PC-9 (cell line): ENCODE data around the gene HINT1. TPM values are rescaled to one million over a fixed set of nuclear protein-coding genes. Genes with fewer than 3 reads are reported as not detected.

Experiments used
- BruUV-seq: library from RNA; stranded (reverse); fragments of 400-500 nt; replicated peaks from 2 replicates; lab custom pipeline; 2021; lab: Mats Ljungman, UMichigan
- CTCF ChIA-PET: fragments of 300-600 bp; sonication (Branson Sonifier 250); formaldehyde crosslinking; loops from one replicate; lab custom pipeline; 2022; ENCODE audit warnings: antibody characterized with exemption; lab: Charles Lee
- POLR2A ChIA-PET: fragments of 300-600 bp; sonication (Branson Sonifier 250); formaldehyde crosslinking; loops from one replicate; lab custom pipeline; 2022; ENCODE audit warnings: antibody characterized with exemption; ENCODE audit not compliant: unreplicated experiment; lab: Charles Lee
- DNase-seq, 2 experiments: peaks; one replicate each; pipeline versions ENCODE4 v3.0.0 to v3.0.0-alpha.2; 2015 to 2022; ENCODE audit warnings: mixed read lengths in 1 of 2
- H2AFZ ChIP-seq: fragments of 200-600 bp; sonication (generic); 2 replicates; pipeline ENCODE4 v1.8.1; 2017; ENCODE audit warnings: antibody characterized with exemption
- H3F3A ChIP-seq: fragments of 200-600 bp; sonication (generic); 2 replicates; pipeline ENCODE4 v1.8.1; 2017; ENCODE audit warnings: antibody characterized with exemption, mild to moderate bottlenecking, low read depth; ENCODE audit not compliant: insufficient read depth
- H3K27ac ChIP-seq: fragments of 200-600 bp; sonication (generic); 2 replicates; pipeline ENCODE4 v1.6.1; 2016; ENCODE audit warnings: mixed run types
- H3K27me3 ChIP-seq: fragments of 200-600 bp; sonication (generic); 2 replicates; pipeline ENCODE4 v1.6.1; 2016; ENCODE audit warnings: low read depth, mixed run types; ENCODE audit not compliant: insufficient read depth
- H3K36me3 ChIP-seq: fragments of 200-600 bp; sonication (generic); 2 replicates; pipeline ENCODE4 v1.6.1; 2016; ENCODE audit warnings: low read depth, mixed run types
- H3K4me1 ChIP-seq: fragments of 200-600 bp; sonication (generic); replicated peaks from 2 replicates; pipeline ENCODE4 v1.6.1; 2016; ENCODE audit warnings: mixed run types; ENCODE audit not compliant: insufficient read depth
- H3K4me2 ChIP-seq: fragments of 200-600 bp; sonication (generic); 2 replicates; pipeline ENCODE4 v1.6.1; 2017; ENCODE audit warnings: mixed run types
- H3K4me3 ChIP-seq: fragments of 200-600 bp; sonication (generic); 2 replicates; pipeline ENCODE4 v1.6.1; 2016; ENCODE audit warnings: mixed run types
- H3K79me2 ChIP-seq: fragments of 200-600 bp; sonication (generic); 2 replicates; pipeline ENCODE4 v1.6.1; 2017; ENCODE audit warnings: low read depth, mixed run types
- H3K9me2 ChIP-seq: fragments of 200-600 bp; sonication (generic); 2 replicates; pipeline ENCODE4 v1.8.1; 2017; ENCODE audit warnings: mild to moderate bottlenecking; ENCODE audit not compliant: insufficient read depth
- H3K9me3 ChIP-seq: fragments of 200-600 bp; sonication (generic); 2 replicates; pipeline ENCODE4 v1.8.1; 2016; ENCODE audit warnings: low read depth; ENCODE audit not compliant: insufficient read depth
- H4K20me1 ChIP-seq: fragments of 200-600 bp; sonication (generic); 2 replicates; pipeline ENCODE4 v1.8.1; 2017; ENCODE audit not compliant: insufficient read depth
- EZH2 ChIP-seq: fragments of 200-600 bp; sonication (generic); IDR thresholded peaks from 2 replicates; pipeline ENCODE4 v1.8.0; 2017; ENCODE audit warnings: antibody characterized with exemption, low read depth
- intact Hi-C: fragments of 100-400 bp; cut with micrococcal nuclease; formaldehyde crosslinking; loops from one replicate; pipeline ENCODE4 v1.10.0; 2022; ENCODE audit not compliant: unreplicated experiment
- total RNA-seq: library from RNA; stranded (reverse); gene quantifications from 2 replicates; pipeline ENCODE4 v1.2.3, GENCODE V29; 2021
- TF ChIP-seq, protein P1 (sequence below): fragments of 200-600 bp; sonication (generic); conservative IDR thresholded peaks from 2 replicates; pipeline ENCODE4 v1.6.1; 2017; ENCODE audit warnings: mixed run types, antibody characterized with exemption, mild to moderate bottlenecking, moderate library complexity

Gene HINT1
- total RNA-seq, 1 experiment from 2014 or later: 262 TPM

DNA sequence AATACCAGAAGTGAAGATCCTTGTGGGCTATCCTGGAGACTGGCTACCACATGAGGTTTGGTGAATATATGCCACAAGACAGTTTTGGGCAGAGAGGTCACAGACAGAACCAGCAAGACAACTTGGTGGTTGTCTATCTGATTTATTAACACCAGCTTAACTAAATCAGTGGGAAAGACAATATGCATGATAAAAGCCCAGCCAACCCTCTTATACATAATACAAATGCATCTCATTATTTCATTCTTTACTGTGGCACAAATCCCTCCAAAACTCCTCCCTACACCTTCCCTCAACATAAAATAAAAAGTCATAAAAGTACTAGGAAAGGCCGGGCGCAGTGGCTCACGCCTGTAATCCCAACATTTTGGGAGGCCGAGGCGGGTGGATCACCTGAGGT is 8.1 kb downstream of the HINT1 start:
- no peak overlapping the region for H3K4me3 ChIP-seq

DNA sequence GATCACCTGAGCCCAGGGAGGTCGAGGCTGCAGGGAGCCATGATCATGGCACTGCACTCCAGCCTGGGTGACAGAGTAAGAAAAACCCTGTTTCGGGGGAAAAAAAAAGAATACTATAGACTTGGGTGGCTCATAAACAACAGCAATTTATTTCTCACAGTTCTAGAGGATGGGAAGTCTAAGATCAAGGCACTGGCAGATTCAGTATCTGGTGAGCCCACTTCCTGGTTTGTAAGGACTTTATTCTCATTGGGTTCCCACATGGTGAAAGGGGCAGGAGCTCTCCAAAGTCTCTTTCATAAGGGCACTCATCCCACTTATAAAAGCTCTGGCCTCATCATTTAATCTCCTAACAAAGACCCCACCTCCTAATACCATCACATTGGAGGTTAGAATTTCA is 8.7 kb downstream of the HINT1 start:
- no peak for DNase-seq
- H2AFZ ChIP-seq: no peak overlapping the region
- POLR2A ChIA-PET: interaction anchor here (0.5 kb wide), 1 partner anchor 259 kb away, joined by 3 read pairs; no protein-coding TSS in a partner anchor
- BruUV-seq: no TSS peak
- TF ChIP-seq EZH2: no peak
- TF ChIP-seq, protein P1, sequence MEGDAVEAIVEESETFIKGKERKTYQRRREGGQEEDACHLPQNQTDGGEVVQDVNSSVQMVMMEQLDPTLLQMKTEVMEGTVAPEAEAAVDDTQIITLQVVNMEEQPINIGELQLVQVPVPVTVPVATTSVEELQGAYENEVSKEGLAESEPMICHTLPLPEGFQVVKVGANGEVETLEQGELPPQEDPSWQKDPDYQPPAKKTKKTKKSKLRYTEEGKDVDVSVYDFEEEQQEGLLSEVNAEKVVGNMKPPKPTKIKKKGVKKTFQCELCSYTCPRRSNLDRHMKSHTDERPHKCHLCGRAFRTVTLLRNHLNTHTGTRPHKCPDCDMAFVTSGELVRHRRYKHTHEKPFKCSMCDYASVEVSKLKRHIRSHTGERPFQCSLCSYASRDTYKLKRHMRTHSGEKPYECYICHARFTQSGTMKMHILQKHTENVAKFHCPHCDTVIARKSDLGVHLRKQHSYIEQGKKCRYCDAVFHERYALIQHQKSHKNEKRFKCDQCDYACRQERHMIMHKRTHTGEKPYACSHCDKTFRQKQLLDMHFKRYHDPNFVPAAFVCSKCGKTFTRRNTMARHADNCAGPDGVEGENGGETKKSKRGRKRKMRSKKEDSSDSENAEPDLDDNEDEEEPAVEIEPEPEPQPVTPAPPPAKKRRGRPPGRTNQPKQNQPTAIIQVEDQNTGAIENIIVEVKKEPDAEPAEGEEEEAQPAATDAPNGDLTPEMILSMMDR: no peak
- H3K9me2 ChIP-seq: no peaks in the 10 kb centered on the region
- H3K4me1 ChIP-seq: no peaks in the 10 kb centered on the region
- no peaks in the 10 kb centered on the region for H4K20me1 ChIP-seq
- CTCF ChIA-PET: no interaction called here
- H3K4me2 ChIP-seq: no peak overlapping the region
- peaks cover 3% of the 10 kb centered on the region; the same call in 1 of the 2 replicates for H3K79me2 ChIP-seq
- peaks cover 14% of the 10 kb centered on the region for H3K36me3 ChIP-seq
- H3F3A ChIP-seq: peaks cover 19% of the 10 kb centered on the region; the same call in 1 of the 2 replicates
- no peak overlapping the region for H3K4me3 ChIP-seq
- H3K27me3 ChIP-seq: no peaks in the 10 kb centered on the region
- H3K9me3 ChIP-seq: no peaks in the 10 kb centered on the region
- no peak overlapping the region for H3K27ac ChIP-seq
- intact Hi-C loops: no loop called here

More for the DNA sequence above, 8.1 kb downstream of the HINT1 start:
- BruUV-seq: no TSS peak
- Histone ChIP-seq H3K4me1 (no peaks in the 10 kb centered on the region), H4K20me1 (no peaks in the 10 kb centered on the region), H3K27ac (no peak overlapping the region), H3K9me2 (no peaks in the 10 kb centered on the region), H3K27me3 (no peaks in the 10 kb centered on the region), H3K4me2 (no peak overlapping the region), H3K36me3 (peaks cover 18% of the 10 kb centered on the region), H3K79me2 (peaks cover 8% of the 10 kb centered on the region), H3F3A (peaks cover 19% of the 10 kb centered on the region; the same call in 1 of the 2 replicates), H2AFZ (no peak overlapping the region), H3K9me3 (no peaks in the 10 kb centered on the region)
- intact Hi-C loops: no loop called here
- POLR2A ChIA-PET: interaction anchor here (0.5 kb wide), 1 partner anchor 260 kb away, joined by 3 read pairs; no protein-coding TSS in a partner anchor
- DNase-seq: no peak
- no peak for TF ChIP-seq EZH2
- TF ChIP-seq, protein P1: no peak
- CTCF ChIA-PET: no interaction called here

DNA sequence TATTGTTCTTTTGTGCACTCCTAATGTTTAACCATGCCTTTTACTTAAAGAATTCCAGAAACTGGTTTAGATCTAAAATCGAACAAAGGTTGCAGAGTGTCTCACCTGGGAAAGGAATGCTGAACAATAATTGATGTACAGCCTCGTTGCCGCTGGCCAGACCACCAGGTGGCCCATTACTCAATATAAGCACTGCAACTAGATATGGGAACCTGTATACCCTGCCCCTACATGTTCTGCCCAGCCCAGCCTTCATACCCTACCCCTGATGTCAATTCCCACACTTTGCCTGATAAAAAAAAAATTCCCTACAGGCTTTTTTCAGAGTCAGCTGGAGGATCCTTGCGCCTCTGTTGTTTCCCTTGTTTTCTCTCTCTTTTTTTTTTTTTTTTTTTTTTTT is 13.8 kb downstream of the HINT1 start:
- no peak overlapping the region for H3K27ac ChIP-seq
- H3K4me1 ChIP-seq: no peaks in the 10 kb centered on the region
- no TSS peak for BruUV-seq
- no peaks in the 10 kb centered on the region for H4K20me1 ChIP-seq
- ChIA-PET CTCF (no interaction called here), POLR2A (no interaction called here)
- TF ChIP-seq EZH2: no peak
- TF ChIP-seq, protein P1: no peak
- no peak overlapping the region for H3K4me3 ChIP-seq
- H3K4me2 ChIP-seq: no peak overlapping the region
- H3K9me2 ChIP-seq: no peaks in the 10 kb centered on the region
- H3K9me3 ChIP-seq: no peaks in the 10 kb centered on the region
- peaks cover 3% of the 10 kb centered on the region; the same call in 1 of the 2 replicates for H3F3A ChIP-seq
- no peak for DNase-seq
- H2AFZ ChIP-seq: no peak overlapping the region
- no peaks in the 10 kb centered on the region for H3K27me3 ChIP-seq
- H3K79me2 ChIP-seq: no peaks in the 10 kb centered on the region
- H3K36me3 ChIP-seq: no peaks in the 10 kb centered on the region
- intact Hi-C loops: no loop called here
